H1 (cell line): ENCODE measurements around the gene MRPL36. TPM values are rescaled to one million over a fixed set of nuclear protein-coding genes. Genes with fewer than 3 reads are reported as not detected.
A peak's percentile ranks its signal among the peaks of the same experiment; 100 is the strongest.
"Not testable (repeated sequence)": the region's sequence is repeated elsewhere in the genome, so short reads cannot be mapped to it uniquely, and the experiment has no call there.

Experiments used
- CTCF ChIA-PET: fragments of 300-600 bp; sonication (Branson Sonifier 250); formaldehyde crosslinking; loops from one replicate; lab custom pipeline; 2021; ENCODE audit not compliant: partially characterized antibody; lab: Charles Lee
- POLR2A ChIA-PET: fragments of 300-600 bp; sonication (Branson Sonifier 250); formaldehyde crosslinking; loops from one replicate; lab custom pipeline; 2021; ENCODE audit warnings: inconsistent platforms; ENCODE audit not compliant: partially characterized antibody; lab: Charles Lee
- DNase-seq, 2 experiments: peaks; one replicate each; pipeline versions ENCODE4 v3.0.0 to v3.0.0-alpha.2; 2010 to 2022; ENCODE audit warnings: low spot score in 2 of 2, low read depth in 1 of 2, mixed read lengths in 1 of 2
- FAIRE-seq: peaks from 2 replicates; lab custom pipeline; 2011; peaks lifted over from hg19 to GRCh38; lab: Jason Lieb, UNC
- H2AFZ ChIP-seq: 2 replicates; pipeline ENCODE4 v1.8.1; 2012; ENCODE audit warnings: low read length, inconsistent platforms
- H2AK5ac ChIP-seq: 2 replicates; pipeline ENCODE4 v1.6.1; 2013; ENCODE audit warnings: low read depth, low read length
- H2BK120ac ChIP-seq: replicated peaks from 2 replicates; pipeline ENCODE3; 2013; ENCODE audit warnings: low read depth, low read length, inconsistent platforms
- H2BK12ac ChIP-seq: 2 replicates; pipeline ENCODE4 v1.6.1; 2013; ENCODE audit warnings: low read depth, low read length
- H2BK15ac ChIP-seq: 2 replicates; pipeline ENCODE4 v1.6.1; 2013; ENCODE audit warnings: low read length
- H2BK20ac ChIP-seq: 2 replicates; pipeline ENCODE4 v1.6.1; 2013; ENCODE audit warnings: low read length
- H2BK5ac ChIP-seq: 2 replicates; pipeline ENCODE4 v1.6.1; 2013; ENCODE audit warnings: low read depth, low read length
- H3K14ac ChIP-seq: 2 replicates; pipeline ENCODE4 v1.6.1; 2013; ENCODE audit warnings: inconsistent platforms; ENCODE audit not compliant: insufficient read length
- H3K18ac ChIP-seq: 2 replicates; pipeline ENCODE4 v1.6.1; 2013; ENCODE audit warnings: low read length; ENCODE audit errors: extremely low read depth
- H3K23ac ChIP-seq: 2 replicates; pipeline ENCODE4 v1.6.1; 2013; ENCODE audit warnings: inconsistent platforms; ENCODE audit not compliant: insufficient read length
- H3K23me2 ChIP-seq: 2 replicates; pipeline ENCODE4 v1.6.1; 2013; ENCODE audit warnings: low read depth, low read length
- H3K27ac ChIP-seq: 2 replicates; pipeline ENCODE4 v1.6.1; 2011; ENCODE audit warnings: low read depth, low read length, inconsistent platforms
- H3K27me3 ChIP-seq, 4 experiments: replicated peaks in 1 of 4; 1 replicate in 1 of 4; 2 replicates in 3 of 4; pipeline versions ENCODE4 v1.6.1 to v1.8.1; 2011 to 2013; ENCODE audit warnings: low read length in 3 of 4, mild to moderate bottlenecking in 3 of 4, inconsistent platforms in 2 of 4, mixed read lengths in 2 of 4, moderate library complexity in 1 of 4; ENCODE audit not compliant: control insufficient read depth in 3 of 4, insufficient read depth in 3 of 4; ENCODE audit errors: extremely low read depth in 1 of 4
- H3K36me3 ChIP-seq, 4 experiments: 2 replicates each; pipeline versions ENCODE4 v1.6.1 to v1.8.1; 2011 to 2013; ENCODE audit warnings: mild to moderate bottlenecking in 4 of 4, low read length in 3 of 4, moderate library complexity in 2 of 4, control low read depth in 1 of 4, inconsistent platforms in 1 of 4; ENCODE audit not compliant: insufficient read depth in 4 of 4, control insufficient read depth in 2 of 4
- H3K4ac ChIP-seq: replicated peaks from 2 replicates; pipeline ENCODE3; 2013; ENCODE audit warnings: low read length, low read depth, mixed read lengths, inconsistent platforms; ENCODE audit not compliant: insufficient read length
- H3K4me1 ChIP-seq, 4 experiments: replicated peaks in 1 of 4; 1 replicate in 1 of 4; 2 replicates in 3 of 4; pipeline versions ENCODE4 v1.6.1 to v1.8.1; 2011 to 2013; ENCODE audit warnings: low read length in 3 of 4, inconsistent platforms in 2 of 4, mixed read lengths in 1 of 4; ENCODE audit not compliant: insufficient read depth in 4 of 4, control insufficient read depth in 3 of 4
- H3K4me2 ChIP-seq, 2 experiments: 2 replicates each; pipeline versions ENCODE4 v1.6.1 to v1.8.1; 2011 to 2013; ENCODE audit warnings: low read depth in 2 of 2, low read length in 2 of 2, control low read depth in 1 of 2, inconsistent platforms in 1 of 2, mild to moderate bottlenecking in 1 of 2; ENCODE audit not compliant: insufficient read depth in 1 of 2
- H3K4me3 ChIP-seq, 4 experiments: fragments of 200-600, 300-600 bp in 1 of 4; sonication (generic), shearing (Covaris generic), sonication (Bioruptor Twin) in 1 of 4; 2 replicates each; pipeline versions ENCODE4 v1.5.1 to v1.8.1; 2011 to 2016; ENCODE audit warnings: low read length in 4 of 4, low read depth in 3 of 4, control low read depth in 2 of 4, inconsistent platforms in 2 of 4, mild to moderate bottlenecking in 2 of 4, mixed read lengths in 1 of 4, moderate library complexity in 1 of 4; ENCODE audit not compliant: insufficient read depth in 2 of 4; ENCODE audit errors: extremely low read depth in 1 of 4
- H3K56ac ChIP-seq: replicated peaks from 2 replicates; pipeline ENCODE3; 2013; ENCODE audit warnings: low read depth, mild to moderate bottlenecking, mixed read lengths, low read length, inconsistent platforms; ENCODE audit not compliant: insufficient read length
- H3K79me1 ChIP-seq: 2 replicates; pipeline ENCODE4 v1.6.1; 2013; ENCODE audit warnings: low read depth, low read length, control low read depth
- H3K79me2 ChIP-seq, 2 experiments: 2 replicates each; pipeline versions ENCODE4 v1.6.1 to v1.8.1; 2012 to 2013; ENCODE audit warnings: low read length in 2 of 2, mild to moderate bottlenecking in 2 of 2, inconsistent platforms in 1 of 2; ENCODE audit not compliant: insufficient read depth in 2 of 2, control insufficient read depth in 1 of 2
- H3K9ac ChIP-seq, 4 experiments: replicated peaks in 1 of 4; 1 replicate in 1 of 4; 2 replicates in 3 of 4; pipeline versions ENCODE4 v1.6.1 to v1.8.1; 2011 to 2013; ENCODE audit warnings: low read depth in 3 of 4, low read length in 3 of 4, control low read depth in 2 of 4, mild to moderate bottlenecking in 2 of 4, moderate library complexity in 2 of 4, inconsistent platforms in 1 of 4; ENCODE audit errors: extremely low read depth in 1 of 4
- H3K9me3 ChIP-seq, 2 experiments: 2 replicates each; pipeline versions ENCODE4 v1.6.1 to v1.8.1; 2012 to 2013; ENCODE audit warnings: mild to moderate bottlenecking in 2 of 2, moderate library complexity in 2 of 2, control low read depth in 1 of 2, inconsistent platforms in 1 of 2, low read depth in 1 of 2, low read length in 1 of 2, mixed read lengths in 1 of 2; ENCODE audit not compliant: insufficient read depth in 2 of 2
- H4K20me1 ChIP-seq, 2 experiments: replicated peaks in 1 of 2; 2 replicates each; pipeline versions ENCODE3 to v1.8.1; 2011 to 2013; ENCODE audit warnings: inconsistent platforms in 2 of 2, low read length in 2 of 2, mild to moderate bottlenecking in 1 of 2; ENCODE audit not compliant: insufficient read depth in 2 of 2, control insufficient read depth in 1 of 2
- H4K5ac ChIP-seq: 2 replicates; pipeline ENCODE4 v1.6.1; 2013; ENCODE audit warnings: low read length, low read depth, mixed read lengths, inconsistent platforms; ENCODE audit not compliant: insufficient read length
- H4K8ac ChIP-seq: 2 replicates; pipeline ENCODE4 v1.8.0; 2013; ENCODE audit warnings: mild to moderate bottlenecking, moderate library complexity, low read length, inconsistent platforms; ENCODE audit not compliant: insufficient read depth; ENCODE audit errors: extremely low read depth
- H4K91ac ChIP-seq: replicated peaks from 2 replicates; pipeline ENCODE3; 2013; ENCODE audit warnings: low read length, mixed read lengths, inconsistent platforms; ENCODE audit not compliant: insufficient read length
- SP1 ChIP-seq: IDR thresholded peaks from 2 replicates; pipeline ENCODE4 v1.6.1; 2011; ENCODE audit warnings: low read depth, low read length
- WGBS, 2 experiments: shearing (Covaris generic) in 1 of 2; methylation state at CpG; one replicate each; pipeline versions ENCODE4 v1.1.6 to v1.1.7; 2013 to 2015; ENCODE audit warnings: low lambda C conversion rate in 2 of 2, mixed read lengths in 2 of 2, inconsistent platforms in 1 of 2, low coverage in 1 of 2, missing lambda C conversion rate in 1 of 2; ENCODE audit not compliant: insufficient replicate concordance in 2 of 2, insufficient coverage in 1 of 2, insufficient read length in 1 of 2; ENCODE audit errors: extremely low coverage in 1 of 2, missing lambda C conversion rate in 1 of 2; 5-methylcytosine and 5-hydroxymethylcytosine counted together
- polyA plus RNA-seq, 7 experiments: library from polyadenylated mRNA; depleted of rRNA in 3 of 7; stranded (reverse) in 5 of 7; unstranded in 2 of 7; fragments of >200 nt in 5 of 7; fragments of 200-250 nt in 2 of 7; gene quantifications; 1 replicate in 5 of 7; 2 replicates in 1 of 7; 4 replicates in 1 of 7; pipeline versions ENCODE4 v1.2.1 to v1.2.3, GENCODE V29; 2011 to 2013; ENCODE audit warnings: missing spikeins in 2 of 7, mixed read lengths in 2 of 7
- total RNA-seq: library from RNA; stranded (reverse); fragmentation: NEBNext Ultra II Directional; extraction: Animal tissue kit (Norgen Biotek cat#: 25700); gene quantifications from 2 replicates; pipeline ENCODE4 v1.2.1, GENCODE V29; 2021

The MRPL36 gene
- total and polyA plus RNA-seq, 2 of the 8 experiments (the other 6 are each of a cell fraction or from before 2014, with no cell fraction given), result 56.3 to 81.5 TPM

DNA sequence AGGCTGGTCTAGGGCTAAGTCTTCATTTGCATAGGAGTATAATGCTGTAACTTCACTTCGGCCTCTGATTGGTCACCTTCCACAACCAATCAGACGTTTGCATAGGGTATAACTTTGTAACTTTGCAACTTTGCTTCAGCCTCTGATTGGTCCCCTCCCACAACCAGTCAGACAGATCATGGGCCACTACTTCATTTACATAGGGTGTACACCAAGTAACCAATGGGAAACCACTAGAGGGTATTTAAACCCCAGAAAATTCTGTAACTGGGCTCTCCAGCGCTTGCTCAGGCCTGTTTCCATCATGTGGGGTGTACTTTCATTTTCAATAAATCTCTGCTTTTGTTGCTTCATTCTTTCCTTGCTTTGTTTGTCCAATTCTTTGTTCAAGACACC is 10.2 kb downstream of the MRPL36 start:
- H3K4me3 ChIP-seq, H4K20me1 ChIP-seq, H3K4me2 ChIP-seq, H4K91ac ChIP-seq, H3K4ac ChIP-seq, H2BK20ac ChIP-seq, H2BK5ac ChIP-seq, H3K79me2 ChIP-seq, H3K18ac ChIP-seq, H3K56ac ChIP-seq, H3K79me1 ChIP-seq, H2BK120ac ChIP-seq, H4K5ac ChIP-seq, H3K27ac ChIP-seq, H2BK12ac ChIP-seq, H2BK15ac ChIP-seq, H3K27me3 ChIP-seq, H3K36me3 ChIP-seq, H3K23ac ChIP-seq, DNase-seq, H3K23me2 ChIP-seq, FAIRE-seq, H2AFZ ChIP-seq, H4K8ac ChIP-seq, H3K9me3 ChIP-seq, H3K14ac ChIP-seq, H2AK5ac ChIP-seq, H3K9ac ChIP-seq: not testable (repeated sequence)
- peak; percentile 41; the same call in 1 of the 2 replicates for TF ChIP-seq SP1
- ChIA-PET CTCF (interaction anchor here (4.3 kb wide), 1 partner anchor 25 kb away, joined by 17 read pairs; no protein-coding TSS in a partner anchor), POLR2A (interaction anchor here (1.0 to 2.4 kb wide), 3 partner anchors 10 to 12 kb away, joined by 3 to 7 read pairs (median 5); partner anchors contain the start of gene NDUFS6)
- peaks cover 0 to 15% (median 12%) of the 10 kb centered on the region in 4 experiments; a peak in 5 of 7 replicates for H3K4me1 ChIP-seq
- WGBS, 2 experiments, result 79% methylated on average over 3 of the region's 3 CpGs; no CpG with 5 or more reads in 1 of the 2 experiments
